GM19099 (cell line): ENCODE measurements around the gene CDK14.

Source experiments
- POLR2A ChIP-seq: IDR thresholded peaks from 3 replicates; pipeline ENCODE4 v1.6.1; 2011; ENCODE audit warnings: low read depth; ENCODE audit not compliant: insufficient read length; ENCODE audit errors: extremely low read depth

Gene CDK14

DNA sequence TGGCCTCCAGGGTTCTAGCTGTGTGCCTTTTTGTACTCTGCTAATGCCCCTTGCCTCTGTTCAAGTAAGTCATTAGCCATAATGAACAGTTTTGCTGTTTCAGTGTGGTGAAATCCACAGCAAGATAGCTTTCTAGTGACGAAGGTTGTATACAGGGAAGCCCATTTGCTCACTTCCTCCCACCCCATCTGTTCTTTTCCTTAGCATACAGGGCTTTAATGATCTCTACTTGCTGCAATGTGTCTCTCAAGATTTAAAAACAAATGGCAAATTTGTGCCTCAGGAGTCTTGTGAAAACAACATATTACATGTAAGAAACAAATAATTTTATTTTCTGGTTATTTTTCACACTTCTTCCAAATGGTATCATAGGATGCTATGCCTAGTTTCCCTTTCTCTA, 243.2 kb downstream of the CDK14 start:
- TF ChIP-seq POLR2A: no peak

DNA sequence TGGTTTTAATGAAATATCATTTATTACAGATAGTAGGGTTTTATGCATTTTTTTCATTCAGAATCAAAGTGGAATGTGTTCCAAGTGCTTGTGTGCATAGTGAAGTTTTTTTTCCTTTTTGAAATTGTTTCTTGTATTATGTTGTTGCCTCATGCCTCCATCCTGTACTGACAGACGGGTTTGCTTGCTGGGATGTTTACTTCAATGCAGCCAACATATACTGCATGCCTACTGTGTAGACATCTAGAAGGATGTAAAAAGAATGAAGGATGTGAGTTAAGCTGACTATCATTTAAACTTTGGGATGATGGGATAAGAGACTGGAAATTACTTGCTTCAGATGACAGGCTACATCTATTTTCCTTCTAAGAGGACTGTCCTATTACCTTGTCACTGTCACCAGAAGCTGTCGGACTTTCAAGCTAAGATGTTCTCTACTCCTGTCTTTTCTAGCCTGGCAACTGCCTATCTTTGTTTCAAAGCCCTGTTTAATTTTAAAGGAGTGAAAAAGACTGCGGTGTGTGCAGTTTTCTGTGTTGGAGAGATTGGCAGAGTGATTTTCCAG, 243.7 kb downstream of the CDK14 start:
- TF ChIP-seq POLR2A: no peak

DNA sequence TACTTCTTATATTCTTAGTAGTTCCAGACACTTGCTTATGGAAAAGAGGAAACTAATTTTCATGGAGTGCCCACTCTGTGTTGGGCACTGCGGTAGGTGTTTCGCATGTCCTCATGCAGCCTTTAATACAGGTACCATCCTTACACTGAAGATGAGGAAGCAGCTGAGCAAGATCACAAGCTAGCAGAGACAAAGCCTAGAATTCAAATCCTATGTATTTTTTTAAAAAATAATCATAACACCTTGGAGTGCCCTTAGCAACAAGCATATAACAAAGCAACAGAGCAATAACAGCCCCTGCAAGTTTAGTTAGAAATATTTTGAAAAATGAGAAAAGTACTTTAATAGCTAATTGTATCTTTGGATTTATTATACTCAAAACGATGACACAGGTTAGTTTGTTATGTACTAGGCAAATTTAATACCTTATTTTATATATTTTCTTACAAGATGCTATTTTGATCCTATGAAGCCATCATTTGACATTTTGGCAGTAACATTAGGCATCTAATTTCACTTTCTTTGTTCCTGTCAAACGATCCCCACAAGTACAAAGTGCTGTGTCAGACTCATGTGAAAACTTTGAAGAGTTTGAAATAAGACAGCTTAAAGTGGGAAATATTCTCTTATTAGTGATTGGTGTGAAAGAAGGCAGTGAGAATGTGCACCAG, 245.8 kb downstream of the CDK14 start:
- TF ChIP-seq POLR2A: no peak

DNA sequence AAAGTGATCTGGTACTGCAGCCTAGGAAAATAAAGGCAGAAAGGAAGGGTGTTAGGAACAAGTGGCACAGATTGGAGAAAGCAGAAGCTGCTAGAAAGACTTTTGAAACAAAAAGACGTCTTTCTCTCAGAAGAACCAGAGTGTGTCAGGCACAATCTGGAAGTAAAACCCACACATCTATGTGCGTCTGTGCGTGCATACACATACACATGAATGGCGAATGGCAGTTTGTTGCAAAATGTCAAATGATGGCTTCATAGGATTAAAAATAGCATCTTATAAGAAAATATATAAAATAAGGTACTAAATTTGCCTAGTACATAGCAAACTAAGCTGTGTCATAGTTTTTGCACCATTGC, 246.3 kb downstream of the CDK14 start:
- no peak for TF ChIP-seq POLR2A

DNA sequence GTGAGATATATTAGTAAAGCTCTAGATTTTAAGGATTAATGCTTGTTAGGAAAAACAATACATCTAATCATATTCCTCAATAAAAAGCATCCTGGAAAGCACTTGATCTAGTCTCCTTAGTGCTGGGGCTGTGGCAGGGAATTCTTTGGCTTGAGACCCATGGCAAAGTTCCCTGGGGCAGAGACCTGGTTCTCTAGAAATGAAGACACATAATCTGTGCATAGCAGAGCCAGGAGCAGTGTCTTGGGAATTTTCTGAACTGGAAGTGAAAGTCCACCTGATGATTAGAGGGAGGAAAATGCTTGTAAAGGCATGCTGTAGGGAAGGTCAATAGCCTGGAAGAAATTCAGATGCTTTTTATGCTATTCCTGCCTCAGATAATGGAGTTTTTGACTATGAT, 247.4 kb downstream of the CDK14 start:
- TF ChIP-seq POLR2A: no peak

DNA sequence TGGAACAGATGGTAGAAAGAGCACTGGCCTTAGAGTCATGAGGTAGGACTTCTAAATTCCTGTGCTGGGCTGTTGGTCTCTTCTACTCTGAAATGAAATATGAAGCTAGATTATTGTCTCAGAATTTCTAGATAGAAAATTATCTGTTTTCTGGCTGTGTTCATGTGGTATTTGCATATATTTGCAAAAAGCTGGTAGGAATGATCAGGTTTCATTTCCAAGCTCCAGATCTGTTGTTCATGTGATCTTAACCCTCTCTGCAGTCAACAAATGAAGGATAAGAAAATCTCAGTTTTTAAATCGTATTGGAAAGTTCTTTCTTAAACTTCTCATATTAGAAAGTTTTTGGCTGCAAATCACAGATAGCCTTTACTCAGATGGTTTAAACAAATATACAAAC, 248.3 kb downstream of the CDK14 start:
- no peak for TF ChIP-seq POLR2A

DNA sequence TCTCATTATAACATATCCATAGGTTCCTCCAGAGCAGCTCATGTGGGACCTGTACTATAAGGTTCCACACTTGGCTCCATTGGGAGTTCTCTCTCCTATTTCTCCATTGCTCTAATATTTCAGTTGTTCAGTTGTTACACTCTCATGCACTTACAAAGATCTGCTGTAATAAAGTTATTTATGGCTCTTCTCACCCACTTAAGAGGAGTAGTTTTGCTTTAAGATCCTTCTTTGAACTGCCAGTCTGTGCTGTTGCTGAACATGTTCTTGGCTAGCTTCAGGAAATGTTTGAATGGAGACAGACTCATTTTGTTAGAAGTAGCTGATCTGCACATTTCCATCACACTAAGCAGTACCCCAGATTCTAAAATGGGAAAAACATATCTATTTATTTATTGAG, 250.1 kb downstream of the CDK14 start:
- no peak for TF ChIP-seq POLR2A

DNA sequence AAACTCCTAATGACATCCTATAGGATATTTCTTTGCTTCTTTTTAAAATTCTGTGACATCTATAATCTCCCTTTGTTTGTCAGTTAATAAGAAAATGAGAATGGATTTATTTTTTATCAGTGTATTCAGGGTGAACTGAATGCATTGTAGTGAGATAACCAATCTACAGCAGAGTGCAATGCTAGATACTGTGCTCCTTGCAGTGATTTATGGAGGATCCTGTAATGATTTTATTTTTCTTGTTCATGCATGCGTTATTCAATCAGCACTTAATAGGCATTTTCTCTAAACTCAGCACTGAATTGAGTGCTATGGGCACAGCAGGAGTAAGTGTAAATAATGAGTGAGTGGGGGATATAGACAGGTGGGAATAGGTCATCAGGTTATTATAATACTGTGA, 253.9 kb downstream of the CDK14 start:
- no peak for TF ChIP-seq POLR2A

DNA sequence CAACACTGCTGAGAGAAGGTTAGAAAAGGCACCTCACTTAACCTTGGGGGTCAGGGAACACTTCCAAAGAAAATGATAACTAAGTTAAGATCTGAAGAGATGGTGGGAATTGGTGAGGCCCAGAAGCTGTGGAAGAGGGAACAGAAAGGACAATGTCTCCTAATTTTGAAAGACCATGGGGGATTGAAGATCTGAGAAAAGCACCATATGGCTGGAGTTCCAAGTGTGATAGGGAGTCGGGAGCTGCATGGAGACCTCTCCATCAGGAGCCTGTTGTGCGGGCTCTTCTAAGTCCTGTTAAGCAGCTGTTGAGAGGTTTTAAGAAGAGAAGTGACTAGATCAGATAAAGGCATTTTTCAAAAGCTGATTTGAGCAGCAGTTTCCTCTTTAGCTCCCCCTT, 254.3 kb downstream of the CDK14 start:
- no peak for TF ChIP-seq POLR2A

DNA sequence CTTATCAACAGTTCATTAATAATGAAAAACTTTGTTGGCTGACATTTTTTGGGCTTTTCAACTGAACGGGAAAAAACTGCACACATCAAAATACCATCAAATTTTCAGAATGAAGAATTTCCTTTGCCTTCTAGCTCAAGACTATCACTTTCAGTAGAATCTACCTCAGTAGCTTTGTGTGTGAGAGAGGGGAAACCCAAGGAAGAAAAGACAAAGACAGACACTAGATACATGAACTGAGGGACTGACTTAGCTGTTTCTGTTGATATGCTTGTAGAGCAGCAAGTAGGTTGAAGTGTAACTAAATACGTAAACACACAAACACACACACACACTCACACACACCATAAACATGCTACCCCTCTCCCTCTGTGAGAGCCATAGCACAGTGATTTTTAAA, 257.1 kb downstream of the CDK14 start:
- TF ChIP-seq POLR2A: no peak

DNA sequence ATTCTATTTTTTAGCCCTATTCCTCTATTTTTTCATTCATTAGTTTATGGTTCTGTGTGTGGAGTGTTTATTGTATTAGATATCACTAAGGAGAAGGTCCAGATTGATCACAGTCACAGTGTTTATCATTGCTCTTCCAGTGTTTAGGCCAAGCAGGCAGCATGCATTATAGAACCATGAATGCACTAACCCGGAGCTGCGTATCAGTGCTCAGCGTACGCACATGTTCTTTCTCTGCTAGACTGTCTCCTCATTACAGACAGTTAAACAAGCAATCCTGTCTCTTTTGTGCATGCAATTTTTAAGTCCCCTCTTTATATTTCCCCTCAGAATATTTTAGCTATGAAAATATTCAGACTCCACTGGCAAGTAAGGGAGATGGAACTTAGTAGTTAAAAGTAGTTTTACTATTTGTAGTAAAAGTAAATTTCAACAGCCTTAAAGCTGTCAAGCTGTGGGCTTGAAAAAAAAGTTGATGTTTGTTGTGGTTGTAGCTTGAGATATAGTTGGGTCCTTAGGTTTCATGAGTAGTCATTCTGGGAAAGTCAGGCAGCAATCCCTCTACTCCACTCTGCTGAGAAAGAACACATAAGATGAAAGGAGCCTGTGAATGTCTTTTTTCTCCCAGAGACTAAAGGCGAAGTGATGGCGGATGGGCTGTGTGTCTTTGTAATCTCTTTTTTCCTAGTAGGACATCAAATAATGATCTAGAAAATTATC, 260.4 kb downstream of the CDK14 start:
- TF ChIP-seq POLR2A: no peak

DNA sequence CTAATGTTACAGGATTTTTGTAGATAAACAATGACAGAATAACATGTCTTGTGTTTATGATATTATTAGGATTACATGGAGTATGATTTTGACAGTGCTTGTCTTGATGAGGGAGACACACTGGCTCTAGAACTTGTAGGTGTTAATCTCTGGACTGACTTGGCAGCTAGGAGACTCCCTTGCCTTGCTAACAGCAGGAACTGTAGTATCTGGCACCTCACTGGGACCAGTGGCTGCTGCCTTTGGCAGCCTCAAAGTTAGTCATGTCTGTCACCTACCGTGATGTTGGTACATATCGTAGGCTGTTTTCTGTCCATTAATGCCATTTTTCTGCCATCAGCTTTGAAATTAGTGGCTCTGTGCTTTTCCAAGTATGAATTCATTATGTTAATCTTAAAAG, 261.5 kb downstream of the CDK14 start:
- TF ChIP-seq POLR2A: no peak

DNA sequence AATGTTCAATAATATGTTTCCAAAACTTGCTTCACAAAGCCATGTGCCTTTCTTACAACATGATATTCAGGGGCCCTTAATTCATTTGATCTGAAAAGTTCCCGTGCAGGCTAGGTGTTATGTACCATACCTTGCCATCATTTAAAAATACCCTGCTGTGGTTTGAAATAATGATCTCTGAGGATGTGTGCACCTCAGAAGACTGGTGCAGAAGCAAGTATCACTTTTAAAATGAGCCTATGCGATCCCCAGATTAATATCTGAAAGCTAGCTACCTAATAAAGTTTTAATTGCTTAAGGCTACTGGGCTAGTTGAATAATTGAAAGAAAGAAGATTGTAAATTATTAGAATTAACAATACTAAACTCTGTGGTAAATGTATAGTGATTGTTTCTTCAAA, 262.4 kb downstream of the CDK14 start:
- no peak for TF ChIP-seq POLR2A

DNA sequence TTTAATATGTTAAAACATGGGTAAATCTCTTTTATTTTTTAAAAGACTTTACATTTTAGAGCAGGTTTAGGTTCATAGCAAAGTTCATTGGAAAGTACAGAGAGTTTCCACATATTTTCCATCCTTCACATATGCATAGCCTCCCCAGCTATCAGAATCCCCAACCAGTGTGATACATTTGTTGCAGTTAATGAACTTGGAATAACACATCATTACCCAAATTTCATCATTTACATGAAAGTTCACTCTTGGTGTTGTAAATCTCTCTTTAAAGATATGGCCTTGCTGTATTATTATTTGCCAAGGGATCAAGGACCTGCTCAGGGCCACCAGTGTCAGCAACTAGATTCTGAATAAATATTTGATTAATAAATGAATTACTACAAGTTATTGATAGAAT, 263.4 kb downstream of the CDK14 start:
- no peak for TF ChIP-seq POLR2A

DNA sequence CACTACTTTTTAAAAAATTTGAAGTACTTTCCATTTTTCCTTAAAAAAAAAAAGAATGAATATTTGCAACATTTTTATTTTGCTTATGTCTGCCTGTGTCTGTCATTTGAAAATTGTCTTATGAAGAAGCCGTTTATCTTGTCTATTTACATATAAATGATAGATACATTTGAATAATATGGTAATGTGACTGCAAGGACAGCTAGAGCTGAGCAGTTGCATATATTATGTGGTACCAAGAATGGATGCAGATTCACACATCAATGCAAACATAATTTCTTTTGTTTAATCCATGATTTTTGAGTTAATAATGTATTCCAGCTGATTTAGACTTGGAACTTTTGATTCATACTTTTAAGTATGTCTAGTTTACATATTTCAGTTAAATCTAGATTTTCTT, 268.0 kb downstream of the CDK14 start:
- TF ChIP-seq POLR2A: no peak

DNA sequence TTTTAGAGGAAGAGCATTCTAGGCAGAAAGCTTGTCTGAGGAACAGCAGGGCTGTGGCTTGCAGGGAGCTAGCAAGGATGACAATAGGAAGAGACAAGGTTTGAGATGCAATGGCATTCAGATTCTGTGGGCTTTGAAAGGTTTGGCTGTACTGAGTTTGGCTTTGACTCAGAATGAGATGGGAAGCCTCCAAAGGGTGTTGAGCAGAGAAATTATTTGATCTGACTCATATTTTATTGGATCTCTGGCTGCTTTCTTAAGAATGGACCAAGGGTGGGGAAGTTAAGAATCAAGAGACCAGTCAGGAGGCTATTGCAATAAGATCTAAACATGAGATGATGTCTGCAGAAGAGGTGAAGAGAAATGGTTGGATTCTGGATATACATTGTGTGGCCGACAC, 273.2 kb downstream of the CDK14 start:
- TF ChIP-seq POLR2A: no peak

DNA sequence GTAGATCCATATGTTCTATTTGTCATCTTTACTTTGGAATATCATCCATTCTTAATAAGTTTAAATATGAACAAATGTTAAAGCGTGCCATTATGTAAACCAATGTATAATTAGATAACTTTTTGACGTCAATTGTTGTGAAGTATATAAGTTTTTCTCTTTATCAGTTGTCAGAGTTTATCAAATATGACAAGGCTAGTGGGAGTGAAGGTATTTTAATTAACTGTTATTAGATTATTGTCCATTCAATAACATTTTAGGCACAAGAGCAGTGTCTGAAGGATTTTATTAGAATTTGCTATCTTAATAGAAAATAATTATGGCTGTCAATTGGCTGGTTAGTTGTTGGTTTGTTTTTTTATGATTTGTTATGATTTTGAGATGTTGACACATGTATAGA, 280.6 kb downstream of the CDK14 start:
- TF ChIP-seq POLR2A: no peak

DNA sequence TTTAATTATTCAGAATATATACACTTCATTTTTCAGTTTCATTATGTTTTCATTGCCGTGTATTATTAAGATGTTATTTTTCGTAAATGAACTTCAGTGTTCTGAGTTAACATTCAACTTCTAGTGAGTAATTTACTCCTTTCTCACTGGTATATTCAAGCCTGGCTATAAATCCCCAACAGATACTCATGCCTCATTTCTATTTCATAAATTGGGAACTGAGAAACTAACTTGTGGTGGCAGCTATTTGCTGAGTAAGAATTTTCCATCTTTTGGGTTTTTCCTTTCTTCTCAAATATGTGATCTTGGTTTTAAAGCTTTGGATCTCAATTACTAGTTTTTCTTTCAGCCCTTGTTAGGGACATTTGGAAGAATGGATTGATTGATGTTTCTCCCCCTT, 281.1 kb downstream of the CDK14 start:
- no peak for TF ChIP-seq POLR2A

DNA sequence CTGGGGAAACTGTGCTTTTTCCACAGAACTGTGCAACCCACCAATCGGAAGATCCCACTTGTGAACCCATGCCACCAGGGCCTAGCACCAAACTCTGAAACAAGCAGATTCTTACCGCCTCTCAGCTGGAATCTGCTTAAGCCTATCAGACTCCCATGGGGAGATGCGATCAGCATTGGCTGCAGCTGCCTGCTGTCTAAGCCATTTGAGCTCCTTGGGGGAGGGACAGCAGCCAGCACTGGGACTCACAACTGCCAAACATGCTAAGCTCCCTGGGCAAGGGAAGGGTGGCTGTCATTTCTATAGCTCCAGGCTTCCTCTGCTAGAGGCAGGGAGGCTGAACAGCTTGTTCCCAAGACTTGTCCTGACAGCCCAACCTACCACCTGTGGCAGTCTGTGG, 283.8 kb downstream of the CDK14 start:
- no peak for TF ChIP-seq POLR2A
